HG02973 (cell line): ENCODE measurements around the gene KCNT2.
"Not testable (repeated sequence)": the region's sequence is repeated elsewhere in the genome, so short reads cannot be mapped to it uniquely, and the experiment has no call there.

Source experiments
- ATAC-seq: cut with Tn5 transposase; IDR thresholded peaks from one replicate; pipeline ENCODE4 v1.9.1; 2021; ENCODE audit warnings: moderate library complexity; ENCODE audit not compliant: unreplicated experiment

KCNT2 gene

DNA sequence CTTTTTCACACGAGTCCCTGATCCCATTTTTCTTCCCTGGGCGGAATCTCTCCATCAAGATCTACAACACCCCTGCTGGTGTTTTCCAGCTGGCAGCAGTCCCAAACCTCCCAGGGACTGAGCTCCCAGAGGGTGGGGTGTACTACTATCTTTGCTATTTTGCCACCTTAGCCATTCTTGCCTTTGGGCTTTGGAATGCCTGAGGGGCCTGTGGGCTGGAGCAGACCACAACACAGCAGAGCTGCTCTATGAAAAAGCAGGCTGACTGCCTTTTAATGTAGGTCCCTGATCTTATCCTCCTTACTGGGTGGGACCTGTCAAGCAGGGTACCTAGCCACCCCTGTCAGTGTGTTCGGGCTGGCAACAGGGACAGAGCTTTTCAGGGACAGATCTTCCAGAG lies 91.9 kb downstream of the KCNT2 start:
- no peak for ATAC-seq

DNA sequence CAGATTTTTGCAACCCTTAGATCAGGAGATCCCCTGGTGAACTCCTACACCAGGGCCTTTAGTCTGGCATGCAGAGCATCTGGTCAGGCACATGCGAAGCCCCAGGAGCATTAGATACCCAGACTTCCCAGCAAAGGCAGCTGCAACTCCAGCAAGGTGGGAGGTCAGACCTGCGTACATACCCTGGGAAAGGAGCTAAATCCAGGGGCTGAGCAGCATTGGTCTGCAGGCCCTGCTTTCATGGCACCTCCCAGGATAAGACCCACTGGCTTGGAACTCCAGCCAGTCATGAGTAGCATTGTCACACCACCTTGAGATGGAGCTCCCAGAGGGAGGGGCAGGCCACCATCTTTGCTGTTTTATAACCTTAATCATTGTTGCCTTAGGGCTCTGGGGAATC lies 92.3 kb downstream of the KCNT2 start:
- ATAC-seq = no peak

GRCh38 chr1:196513821-196514220 lies 94.4 kb downstream of the KCNT2 start:
- no peak for ATAC-seq

DNA sequence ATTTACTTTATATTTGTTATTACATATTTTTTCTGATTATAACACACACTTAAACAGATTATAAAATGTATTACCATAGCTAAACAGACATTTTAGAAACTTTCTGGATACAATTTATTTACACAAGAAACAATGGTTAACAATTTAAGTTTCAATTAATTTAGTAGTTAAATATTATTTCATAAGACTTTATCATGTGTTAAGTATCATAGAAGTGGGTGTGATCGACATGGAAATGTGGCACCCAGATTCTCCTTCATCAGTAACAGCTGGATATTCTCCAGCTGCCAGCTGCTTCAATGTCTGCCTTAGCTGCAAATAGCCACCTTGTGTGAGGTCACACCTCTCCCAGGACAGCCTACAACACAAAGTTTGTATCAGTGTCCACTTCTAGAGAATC lies 97.8 kb downstream of the KCNT2 start:
- ATAC-seq = no peak

DNA sequence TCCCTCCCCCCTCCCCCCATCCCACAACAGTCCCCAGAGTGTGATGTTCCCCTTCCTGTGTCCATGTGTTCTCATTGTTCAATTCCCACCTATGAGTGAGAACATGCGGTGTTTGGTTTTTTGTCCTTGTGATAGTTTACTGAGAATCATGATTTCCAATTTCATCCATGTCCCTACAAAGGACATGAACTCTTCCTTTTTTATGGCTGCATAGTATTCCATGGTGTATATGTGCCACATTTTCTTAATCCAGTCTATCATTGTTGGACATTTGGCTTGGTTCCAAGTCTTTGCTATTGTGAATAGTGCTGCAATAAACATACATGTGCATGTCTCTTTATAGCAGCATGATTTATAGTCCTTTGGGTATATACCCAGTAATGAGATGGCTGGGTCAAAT lies 104.0 kb downstream of the KCNT2 start:
- not testable (repeated sequence) for ATAC-seq

GRCh38 chr1:196502437-196502836 lies 105.8 kb downstream of the KCNT2 start:
- no peak for ATAC-seq

GRCh38 chr1:196501760-196502428 lies 106.3 kb downstream of the KCNT2 start:
- no peak for ATAC-seq

- no peak for ATAC-seq
Measured at GRCh38 chr1:196497817-196498216, 110.4 kb downstream of the KCNT2 start.

GRCh38 chr1:196494766-196495165 lies 113.5 kb downstream of the KCNT2 start:
- no peak for ATAC-seq

- ATAC-seq = no peak
Measured at GRCh38 chr1:196493881-196494280, 114.4 kb downstream of the KCNT2 start.

GRCh38 chr1:196488579-196488978 lies 119.7 kb downstream of the KCNT2 start:
- ATAC-seq = no peak

DNA sequence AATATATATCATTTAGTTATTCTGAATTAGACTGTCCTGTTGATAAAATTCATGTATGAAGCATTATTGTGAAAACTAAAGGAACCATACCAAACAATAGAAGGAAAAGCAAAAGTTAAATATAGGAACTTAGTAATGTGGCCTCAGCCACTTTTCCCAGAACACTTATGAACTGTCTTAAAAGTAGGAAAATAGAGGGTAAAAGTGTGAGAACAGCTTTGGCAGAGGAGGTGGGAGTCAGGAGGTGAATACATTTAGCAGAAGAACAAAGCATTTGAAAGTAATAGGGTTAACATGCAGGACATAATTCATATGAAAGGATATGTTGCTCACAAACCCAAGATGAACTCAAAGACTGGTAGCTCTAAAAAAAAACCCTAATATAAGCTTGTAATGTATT lies 121.9 kb downstream of the KCNT2 start:
- no peak for ATAC-seq

DNA sequence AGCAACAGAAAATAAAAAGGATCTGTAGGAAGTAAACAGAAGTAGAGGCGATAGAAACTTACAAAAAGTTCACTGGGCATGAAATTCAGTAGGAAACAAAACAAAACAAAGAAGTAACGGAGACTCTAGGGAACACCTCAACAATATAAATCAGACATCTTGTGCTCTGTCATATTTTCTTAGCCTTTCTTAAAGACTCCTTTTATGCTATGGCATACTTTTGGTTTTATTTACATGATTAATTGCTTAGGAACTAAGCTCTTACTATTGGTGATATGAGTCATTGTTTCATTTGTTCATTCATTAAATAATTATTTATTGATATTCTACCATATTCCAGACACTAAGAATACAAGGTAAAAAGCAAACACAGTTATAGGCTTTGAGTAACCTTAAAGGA lies 126.6 kb downstream of the KCNT2 start:
- no peak for ATAC-seq

- ATAC-seq = no peak
Measured at GRCh38 chr1:196477262-196477661, 131.0 kb downstream of the KCNT2 start.

DNA sequence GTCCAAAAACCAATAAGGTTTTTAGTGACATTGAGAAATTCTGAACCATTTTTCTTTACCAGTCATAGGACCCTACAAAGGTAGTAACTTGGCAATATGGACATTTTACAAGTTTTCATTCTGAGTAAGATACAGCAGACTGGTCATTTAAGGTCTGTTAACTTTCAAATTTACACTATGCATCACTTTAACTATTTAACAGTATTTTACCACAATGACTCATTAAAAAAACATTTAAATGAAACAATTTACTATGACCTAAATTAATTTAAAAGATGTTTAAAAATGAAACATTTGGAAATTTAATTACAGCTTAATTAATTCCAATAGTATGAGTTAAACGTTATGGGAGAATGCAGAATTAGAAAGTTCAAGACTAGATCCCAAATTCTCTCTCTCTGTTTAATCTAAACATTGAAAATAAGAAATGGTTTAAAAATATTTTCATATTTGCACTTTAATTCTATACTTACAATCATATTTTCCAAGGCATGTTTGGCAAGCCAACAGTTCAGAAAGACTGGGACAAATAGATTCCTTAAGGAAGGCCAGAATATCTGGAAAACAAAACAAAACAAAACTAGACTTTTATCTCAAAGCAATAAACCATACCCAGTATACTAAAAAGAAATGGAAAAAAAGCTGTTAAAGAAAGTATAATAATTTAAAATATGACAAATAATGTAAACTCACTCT lies 140.9 kb downstream of the KCNT2 start:
- ATAC-seq = no peak

DNA sequence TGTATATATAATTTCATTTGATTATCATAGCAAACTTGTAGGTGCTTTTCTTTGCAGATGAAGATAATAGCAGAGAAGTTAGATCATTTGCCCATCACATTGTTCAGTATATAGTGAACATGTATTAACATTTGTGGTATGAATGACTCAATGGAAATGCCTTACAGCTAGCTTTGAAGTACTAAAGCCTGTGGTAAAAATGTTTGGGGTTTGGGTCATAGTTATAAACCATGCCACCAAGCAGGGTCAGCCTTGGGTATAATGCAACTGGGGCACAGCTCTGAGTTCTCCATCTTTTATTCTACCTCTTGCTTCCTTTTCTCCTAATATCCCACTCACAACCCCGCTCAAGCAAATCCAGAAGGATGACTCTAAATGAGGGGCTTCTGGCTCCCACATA lies 141.6 kb downstream of the KCNT2 start:
- no peak for ATAC-seq

DNA sequence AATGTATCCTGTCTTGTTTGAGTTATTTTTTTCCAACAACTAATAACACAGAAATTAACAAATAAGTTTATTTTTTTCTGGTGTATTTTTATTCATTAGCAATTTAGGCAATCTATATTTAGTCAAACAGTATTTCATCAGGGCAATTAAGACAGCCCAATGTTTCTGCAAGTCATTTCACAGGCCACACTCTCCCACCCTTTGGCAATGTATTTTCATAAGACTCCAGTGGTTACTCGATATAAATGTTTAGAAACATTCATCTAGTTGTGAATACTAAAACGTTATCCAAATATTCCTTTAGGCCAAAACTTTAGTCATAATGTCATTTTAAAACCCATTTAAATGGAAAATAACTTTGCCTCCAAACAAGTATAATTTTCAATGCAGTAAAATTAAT lies 142.1 kb downstream of the KCNT2 start:
- ATAC-seq = no peak

- no peak for ATAC-seq
Measured at GRCh38 chr1:196464480-196464941, 143.7 kb downstream of the KCNT2 start.

- no peak for ATAC-seq
Measured at GRCh38 chr1:196462086-196462485, 146.2 kb downstream of the KCNT2 start.

- ATAC-seq = no peak
Measured at GRCh38 chr1:196461521-196461920, 146.7 kb downstream of the KCNT2 start.

DNA sequence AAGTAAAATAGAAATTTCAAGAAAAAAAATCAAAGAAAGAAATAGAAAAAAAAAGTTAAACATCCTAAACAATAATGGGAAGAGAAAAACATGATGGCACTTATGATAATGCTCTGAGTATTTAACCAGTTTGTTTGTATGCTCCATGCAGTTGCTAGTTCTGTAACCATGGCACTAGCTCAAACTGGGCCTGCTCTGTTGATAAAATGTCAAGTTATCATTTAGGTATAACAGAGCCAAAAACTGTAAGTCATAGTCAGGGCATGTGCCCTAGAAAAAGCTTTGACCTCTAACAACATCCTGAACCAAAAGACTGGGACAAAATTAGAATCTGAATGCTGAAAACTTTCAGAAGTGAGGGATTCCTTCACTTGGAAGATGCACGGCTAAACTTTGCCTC lies 148.9 kb downstream of the KCNT2 start:
- ATAC-seq = no peak

- ATAC-seq = no peak
Measured at GRCh38 chr1:196454792-196455191, 153.4 kb downstream of the KCNT2 start.

GRCh38 chr1:196451103-196451502 lies 157.1 kb downstream of the KCNT2 start:
- ATAC-seq = no peak
